Measurements from ENCODE around the gene POU3F1. TPM values are rescaled to one million over a fixed set of nuclear protein-coding genes. Genes with fewer than 3 reads are reported as not detected.

Gene POU3F1
- total RNA-seq, 2 experiments from 2014 or later, result 0.13 TPM; not detected in 1

- no peak for DNase-seq (ENCODE audit: low spot score)
- Histone ChIP-seq H3K9me3 (ENCODE audit: low read length) (no peaks in the 10 kb centered on the region), H3K79me2 (ENCODE audit: insufficient read depth, low read depth, low read length) (no peaks in the 10 kb centered on the region), H3K36me3 (ENCODE audit: insufficient read depth, low read length) (no peaks in the 10 kb centered on the region), H3K4me2 (ENCODE audit: low read length) (no peak overlapping the region), H2AFZ (ENCODE audit: low read length) (no peak overlapping the region), H3K27ac (ENCODE audit: low read depth, low read length, poor library complexity, severe bottlenecking) (no peak overlapping the region), H3K4me3 (ENCODE audit: low read depth, low read length, poor library complexity, severe bottlenecking) (no peak overlapping the region), H3K4me1 (ENCODE audit: insufficient read depth, low read length, poor library complexity, severe bottlenecking) (no peaks in the 10 kb centered on the region), H3K9me2 (ENCODE audit: insufficient read depth, low read length) (no peaks in the 10 kb centered on the region), H4K20me1 (ENCODE audit: insufficient read depth, low read length) (no peaks in the 10 kb centered on the region)
- no TSS peak for BruUV-seq (replicated peaks)
- intact Hi-C loops (cut with micrococcal nuclease; ENCODE audit: unreplicated experiment), result no loop called here
- CTCF ChIA-PET (ENCODE audit: unreplicated experiment), result no interaction called here
- TF ChIP-seq CTCF (conservative IDR thresholded peaks at IDR 0.05; ENCODE audit: low read length), result no peak
- no peak for TF ChIP-seq EZH2phosphoT487 (IDR thresholded peaks at IDR 0.05; ENCODE audit: borderline replicate concordance, low read depth, low read length)
- POLR2A ChIA-PET, result no interaction called here
Observed at GRCh38 chr1:38082769-38083263, 36.2 kb upstream of the POU3F1 start.

- BruUV-seq (replicated peaks), result no TSS peak
- Histone ChIP-seq H2AFZ (ENCODE audit: low read length) (no peak overlapping the region), H3K4me1 (ENCODE audit: insufficient read depth, low read length, poor library complexity, severe bottlenecking) (no peaks in the 10 kb centered on the region), H3K9me3 (ENCODE audit: low read length) (no peaks in the 10 kb centered on the region), H3K4me2 (ENCODE audit: low read length) (no peak overlapping the region), H3K79me2 (ENCODE audit: insufficient read depth, low read depth, low read length) (no peaks in the 10 kb centered on the region), H3K36me3 (ENCODE audit: insufficient read depth, low read length) (no peaks in the 10 kb centered on the region), H3K4me3 (ENCODE audit: low read depth, low read length, poor library complexity, severe bottlenecking) (no peak overlapping the region), H3K27ac (ENCODE audit: low read depth, low read length, poor library complexity, severe bottlenecking) (no peak overlapping the region), H4K20me1 (ENCODE audit: insufficient read depth, low read length) (no peaks in the 10 kb centered on the region), H3K9me2 (ENCODE audit: insufficient read depth, low read length) (no peaks in the 10 kb centered on the region)
- ChIA-PET CTCF (ENCODE audit: unreplicated experiment) (no interaction called here), POLR2A (no interaction called here)
- intact Hi-C loops (cut with micrococcal nuclease; ENCODE audit: unreplicated experiment), result no loop called here
- TF ChIP-seq EZH2phosphoT487 (IDR thresholded peaks at IDR 0.05; ENCODE audit: borderline replicate concordance, low read depth, low read length) (no peak), CTCF (conservative IDR thresholded peaks at IDR 0.05; ENCODE audit: low read length) (no peak)
- no peak for DNase-seq (ENCODE audit: low spot score)
Observed at GRCh38 chr1:38079019-38079418, 32.4 kb upstream of the POU3F1 start.

- H3K4me2 ChIP-seq (ENCODE audit: low read length), result no peak overlapping the region
- H3K9me3 ChIP-seq (ENCODE audit: low read length), result no peaks in the 10 kb centered on the region
- TF ChIP-seq CTCF (conservative IDR thresholded peaks at IDR 0.05; ENCODE audit: low read length), result no peak
- TF ChIP-seq EZH2phosphoT487 (IDR thresholded peaks at IDR 0.05; ENCODE audit: borderline replicate concordance, low read depth, low read length), result no peak
- H3K79me2 ChIP-seq (ENCODE audit: insufficient read depth, low read depth, low read length), result no peaks in the 10 kb centered on the region
- H3K36me3 ChIP-seq (ENCODE audit: insufficient read depth, low read length), result no peaks in the 10 kb centered on the region
- intact Hi-C loops (cut with micrococcal nuclease; ENCODE audit: unreplicated experiment), result no loop called here
- H2AFZ ChIP-seq (ENCODE audit: low read length), result no peak overlapping the region
- DNase-seq (ENCODE audit: low spot score), result no peak
- H3K4me1 ChIP-seq (ENCODE audit: insufficient read depth, low read length, poor library complexity, severe bottlenecking), result no peaks in the 10 kb centered on the region
- H3K27ac ChIP-seq (ENCODE audit: low read depth, low read length, poor library complexity, severe bottlenecking), result no peak overlapping the region
- no TSS peak for BruUV-seq (replicated peaks)
- H4K20me1 ChIP-seq (ENCODE audit: insufficient read depth, low read length), result no peaks in the 10 kb centered on the region
- CTCF ChIA-PET (ENCODE audit: unreplicated experiment), result no interaction called here
- POLR2A ChIA-PET, result no interaction called here
- H3K9me2 ChIP-seq (ENCODE audit: insufficient read depth, low read length), result no peaks in the 10 kb centered on the region
- H3K4me3 ChIP-seq (ENCODE audit: low read depth, low read length, poor library complexity, severe bottlenecking), result no peak overlapping the region
Observed at GRCh38 chr1:38077523-38078147, 31.0 kb upstream of the POU3F1 start.
